Esophagus muscularis mucosa (tissue), 3 donors: ENCODE measurements around the gene SOAT2.

Experiments used
- CTCF ChIP-seq, 3 experiments: fragments of 200-600 bp in 2 of 3; fragments of 450-650 bp in 1 of 3; sonication (generic) in 2 of 3; IDR thresholded peaks; one replicate each; pipeline ENCODE4 v1.5.1; 2017 to 2019; ENCODE audit warnings: antibody characterized with exemption in 3 of 3, mild to moderate bottlenecking in 2 of 3, moderate library complexity in 1 of 3
- POLR2A ChIP-seq: fragments of 450-650 bp; IDR thresholded peaks from one replicate; pipeline ENCODE4 v1.6.1; 2017; ENCODE audit warnings: antibody characterized with exemption, moderate library complexity, mild to moderate bottlenecking, low read depth
- POLR2AphosphoS5 ChIP-seq, 2 donors: sonication (generic); formaldehyde crosslinking; IDR thresholded peaks; one replicate each; pipeline ENCODE4 v1.6.1; 2017; ENCODE audit warnings: antibody characterized with exemption in 2 of 2

DNA sequence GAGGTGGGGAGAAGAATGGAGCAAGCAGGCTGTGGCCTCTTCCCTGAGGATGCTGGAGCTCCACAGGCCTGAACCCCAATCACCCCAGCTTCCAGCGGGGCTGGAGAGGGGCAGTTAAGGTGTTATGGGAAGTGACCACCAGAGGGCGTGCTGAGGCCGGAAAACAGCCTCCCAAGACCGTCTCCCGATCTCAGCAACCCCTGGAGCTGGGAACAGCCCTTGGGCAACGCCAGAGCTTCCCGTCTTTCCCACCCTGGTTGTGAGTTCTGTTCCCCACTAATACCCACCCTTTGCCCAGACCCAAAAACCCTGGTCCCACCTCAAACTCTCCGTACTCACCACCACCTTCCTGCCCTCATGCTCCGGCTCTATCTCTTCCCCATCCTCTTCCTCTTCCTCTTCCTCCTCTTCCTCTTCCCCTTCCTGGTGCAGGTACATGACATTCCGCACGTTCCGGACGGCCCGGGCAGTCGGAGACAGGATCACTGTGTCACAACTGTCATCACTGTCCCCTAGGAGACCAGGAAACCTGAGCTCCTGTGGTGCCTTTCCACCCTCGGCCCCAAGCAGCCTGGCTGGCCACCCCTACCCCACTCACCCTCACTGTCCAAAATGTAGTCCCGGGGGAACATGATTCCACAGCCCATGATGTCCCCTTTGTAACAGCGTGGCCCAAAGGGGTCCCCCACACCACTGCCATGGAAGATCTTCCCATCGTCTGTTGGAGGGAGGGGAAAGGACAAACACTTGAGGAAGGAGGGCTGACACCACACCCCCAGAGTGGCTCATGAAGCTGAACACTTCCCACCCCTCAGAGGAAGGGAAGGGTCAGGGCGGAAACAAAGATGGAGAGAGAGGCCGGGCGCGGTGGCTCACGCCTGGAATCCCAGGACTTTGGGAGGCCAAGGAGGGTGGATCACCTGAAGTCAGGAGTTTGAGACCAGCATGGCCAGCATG lies 37.0 kb upstream of the SOAT2 start:
- TF ChIP-seq CTCF (IDR thresholded peaks at IDR 0.05), result peak; percentile 92 to 94 (median 93)
- peak; percentile 64 to 71 for TF ChIP-seq POLR2AphosphoS5 (IDR thresholded peaks at IDR 0.05)
- no peak for TF ChIP-seq POLR2A
